Stimulated activated CD8-positive, alpha-beta memory T cell treated with anti-CD3 and anti-CD28 coated beads, Interleukin-12 subunit alpha, Interleukin-12 subunit beta, amount 100 ng/mL, for 24 hours (primary cell): ENCODE data around the gene ROR2.

ENCODE experiments used
- DNase-seq: peaks from one replicate; pipeline ENCODE4 v3.0.0-alpha.2; 2020; ENCODE audit errors: extremely low read depth

The ROR2 gene

DNA sequence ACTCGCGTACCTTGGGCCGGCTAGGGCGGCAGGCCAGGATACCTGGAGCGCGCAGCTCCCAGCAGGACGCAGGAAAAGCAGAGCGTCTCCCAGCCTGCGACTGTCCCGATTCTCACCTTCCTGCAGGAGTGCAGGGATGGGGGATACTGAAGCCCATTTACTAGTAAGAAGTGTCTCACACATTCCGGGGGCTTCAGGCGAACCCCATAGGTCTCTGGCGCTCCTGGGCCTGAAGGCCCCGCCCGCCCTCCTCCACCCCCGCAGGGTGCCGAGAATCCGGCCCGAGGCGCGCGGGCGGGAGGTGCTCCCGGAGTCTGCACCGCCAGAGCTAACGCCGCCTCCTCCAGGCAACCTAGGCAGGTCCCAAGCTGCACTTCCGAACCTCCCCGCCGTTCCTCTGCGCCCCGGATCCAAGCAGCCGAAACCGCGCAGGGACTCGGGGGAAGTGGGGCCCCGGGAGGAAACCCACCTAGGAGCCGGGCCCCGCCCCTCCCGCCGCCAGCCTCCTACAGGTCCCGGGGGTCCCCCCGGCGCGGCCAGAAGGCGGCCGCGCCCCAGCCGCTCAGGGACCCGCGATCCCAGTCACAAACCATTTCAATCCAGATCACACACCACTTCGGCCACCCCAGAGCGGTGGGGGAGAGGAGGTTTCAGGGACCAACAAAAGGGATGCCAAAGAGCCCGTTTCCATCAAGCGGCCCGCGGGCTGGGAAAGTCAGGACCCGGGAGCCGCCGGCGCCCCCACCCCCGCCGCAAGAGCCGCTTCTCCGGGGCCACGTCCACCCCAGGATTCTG is 1.2 kb downstream of the ROR2 start:
- DNase-seq = no peak

DNA sequence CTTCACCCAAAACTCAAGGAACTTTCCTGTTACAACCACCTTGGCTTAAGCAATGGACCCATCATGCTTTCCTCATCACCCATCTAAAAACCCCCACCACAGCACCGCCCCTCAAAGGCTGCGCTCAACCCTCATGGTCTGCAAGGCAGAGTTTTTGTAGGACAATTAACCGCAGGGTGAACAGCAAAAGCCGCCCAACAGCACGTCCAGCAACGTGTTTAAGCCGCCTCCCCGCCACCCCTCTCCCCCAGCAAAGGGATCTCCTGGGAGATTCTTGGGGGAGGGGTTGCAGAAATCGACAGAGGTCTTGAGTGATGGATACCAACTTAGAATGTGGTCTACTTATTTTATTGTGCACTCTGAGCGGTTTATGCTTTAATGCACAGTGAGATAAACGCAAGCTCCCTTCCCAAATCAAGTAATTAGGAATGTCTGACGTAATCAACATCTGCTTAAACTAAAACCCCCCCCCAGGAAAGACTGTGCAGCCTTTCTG is 1.9 kb downstream of the ROR2 start:
- no peak for DNase-seq

DNA sequence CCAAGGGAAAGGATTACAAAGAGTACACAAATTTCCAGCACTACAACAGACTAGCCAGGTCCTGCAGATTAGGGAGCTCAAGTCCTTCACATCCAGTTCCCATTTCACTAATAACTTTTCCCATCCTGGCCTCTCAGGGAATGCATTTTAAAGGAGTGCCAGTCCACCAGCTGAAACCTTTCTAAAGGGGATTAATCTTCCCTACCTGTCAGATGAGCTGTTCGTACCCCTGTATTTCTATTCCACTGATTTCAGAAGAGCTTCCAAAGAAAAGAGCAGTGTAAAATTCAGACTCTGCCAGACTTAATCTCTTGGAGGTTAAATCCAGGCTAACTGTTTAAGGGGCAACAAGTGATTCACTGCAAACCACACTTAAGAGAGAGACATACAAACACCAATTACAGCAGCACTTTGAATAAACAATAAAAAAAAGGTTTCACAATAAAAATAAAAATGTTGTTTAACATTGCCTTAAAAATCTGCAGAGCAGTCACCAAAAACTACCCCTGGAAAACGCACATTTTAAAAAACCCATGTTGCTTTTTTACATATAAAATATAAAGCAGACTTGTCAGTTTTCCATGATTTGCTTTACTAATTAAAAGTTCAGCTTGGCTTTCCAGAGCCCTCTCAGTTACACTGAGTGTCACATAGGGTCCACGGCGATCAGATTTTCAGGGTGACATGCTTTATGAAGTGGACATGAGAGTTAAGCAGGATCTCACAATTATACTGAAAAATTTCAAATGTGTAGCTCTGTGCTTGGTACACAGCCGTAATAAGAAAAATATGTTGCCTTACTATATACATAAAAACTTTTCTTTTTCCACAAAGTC is 3.2 kb downstream of the ROR2 start:
- DNase-seq = no peak

DNA sequence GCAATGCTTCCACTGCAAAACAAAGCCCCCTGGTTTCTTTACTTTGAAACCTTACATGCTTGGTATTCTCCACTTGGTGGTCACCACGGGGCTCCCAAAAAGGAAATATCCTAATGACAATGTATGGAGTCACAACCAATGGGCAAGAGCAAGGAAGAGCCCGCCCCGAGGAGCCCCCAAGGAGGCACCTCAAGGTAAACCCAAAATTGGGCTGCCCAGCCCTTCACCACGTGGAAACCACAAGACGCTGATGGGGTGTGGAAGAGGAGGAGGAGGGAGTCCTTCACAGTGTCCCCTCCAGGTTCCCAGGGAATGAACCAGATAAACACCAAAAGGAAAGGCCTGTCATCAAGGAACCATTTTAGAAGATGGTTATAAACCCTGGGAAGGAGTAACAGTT is 3.8 kb downstream of the ROR2 start:
- no peak for DNase-seq

DNA sequence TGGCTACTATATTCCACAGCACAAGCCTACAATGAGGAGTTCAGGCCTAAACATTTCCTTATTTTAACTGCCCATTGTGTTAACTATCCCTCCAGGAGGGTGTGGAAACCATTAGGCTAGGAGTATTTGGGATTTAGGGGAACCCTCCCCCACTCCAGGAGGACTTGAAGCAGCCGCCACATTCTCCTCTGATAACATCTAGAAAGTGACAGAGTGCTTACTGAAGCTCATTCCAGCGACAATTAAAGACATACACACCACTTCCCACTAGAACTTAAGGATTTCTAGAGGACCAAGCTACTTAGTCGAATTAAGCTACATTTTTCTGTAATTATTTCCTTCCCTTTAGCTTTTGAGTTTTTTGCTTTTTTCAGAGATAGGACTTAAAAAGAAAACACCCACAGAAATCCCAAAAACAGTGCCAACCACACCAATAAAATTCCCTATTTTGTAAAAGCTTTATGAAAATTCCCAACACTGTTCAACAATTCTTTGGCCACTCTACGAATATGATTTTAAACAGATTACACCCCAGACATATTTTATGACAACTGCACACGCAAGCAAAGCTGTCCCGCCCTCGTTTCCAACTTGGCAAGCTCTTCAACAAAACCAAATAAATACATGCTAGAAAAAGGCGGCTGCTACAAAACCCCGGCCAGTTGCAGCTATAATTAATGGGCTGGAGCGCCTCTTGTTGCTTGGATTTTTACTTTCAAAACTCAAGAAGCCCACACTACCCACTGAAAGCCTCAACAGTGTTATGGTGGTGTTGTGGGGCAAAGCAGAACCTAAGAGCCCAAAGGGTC is 4.5 kb downstream of the ROR2 start:
- DNase-seq = no peak

DNA sequence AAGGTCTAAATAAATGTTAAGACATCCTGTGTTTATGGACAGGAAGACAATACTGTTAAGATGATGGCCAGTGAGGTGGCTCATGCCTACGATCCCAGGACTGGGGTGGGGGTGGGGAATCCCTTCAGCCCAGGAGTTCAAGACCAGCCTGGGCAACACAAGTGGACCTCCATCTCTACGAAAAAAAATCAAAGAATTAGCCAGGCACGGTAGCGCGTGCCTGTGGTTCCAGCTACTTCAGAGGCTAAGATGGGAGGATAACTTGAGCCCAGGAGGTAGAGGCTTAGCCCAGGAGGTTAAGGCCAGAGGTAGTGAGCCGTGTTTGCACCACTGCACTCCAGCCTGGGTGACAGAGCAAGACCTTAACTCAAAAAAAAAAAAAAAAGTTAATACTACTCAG is 5.3 kb downstream of the ROR2 start:
- DNase-seq = no peak

DNA sequence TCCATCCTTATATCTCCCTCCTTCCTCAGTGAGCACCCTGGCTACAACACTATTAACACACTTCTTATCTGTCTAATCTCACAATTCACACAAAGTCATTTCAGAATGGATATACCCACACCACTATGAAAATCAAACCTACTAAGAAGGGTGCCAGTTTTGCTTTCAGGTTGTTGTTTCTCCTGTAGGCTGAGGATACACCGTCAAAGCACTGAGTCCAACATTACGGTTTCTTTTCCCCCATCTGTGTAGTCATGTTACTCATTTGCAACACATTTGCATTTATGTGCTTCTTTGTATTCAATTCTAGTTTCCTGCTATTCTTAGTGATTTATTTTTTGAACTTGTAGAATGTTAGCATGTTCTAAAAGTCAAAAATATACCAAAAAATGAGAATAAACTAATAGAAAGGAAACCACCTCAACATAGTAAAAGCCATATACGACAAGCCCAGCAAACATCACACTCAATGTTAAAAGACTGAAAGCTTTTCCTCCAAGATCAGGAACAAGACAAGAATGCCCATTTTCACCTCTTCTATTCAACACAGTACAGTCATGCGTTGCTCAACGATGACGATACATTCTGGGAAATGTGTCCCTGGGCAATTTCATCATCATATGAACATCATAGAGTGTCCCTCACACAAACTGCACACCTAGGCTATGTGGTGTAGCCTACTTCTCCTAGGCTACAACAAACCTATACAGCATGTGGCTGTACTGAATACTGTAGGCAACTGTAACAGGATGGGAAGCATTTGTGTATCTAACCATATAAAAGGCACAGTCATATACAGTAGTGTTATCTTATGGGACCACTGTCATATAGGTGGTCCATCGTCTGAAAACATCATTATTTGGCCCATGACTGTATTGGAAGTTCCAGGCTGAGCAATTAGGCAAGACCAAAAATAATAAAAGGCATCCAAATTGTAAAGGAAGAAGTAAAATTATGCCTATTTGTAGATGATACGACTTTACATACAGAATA is 6.3 kb downstream of the ROR2 start:
- no peak for DNase-seq

DNA sequence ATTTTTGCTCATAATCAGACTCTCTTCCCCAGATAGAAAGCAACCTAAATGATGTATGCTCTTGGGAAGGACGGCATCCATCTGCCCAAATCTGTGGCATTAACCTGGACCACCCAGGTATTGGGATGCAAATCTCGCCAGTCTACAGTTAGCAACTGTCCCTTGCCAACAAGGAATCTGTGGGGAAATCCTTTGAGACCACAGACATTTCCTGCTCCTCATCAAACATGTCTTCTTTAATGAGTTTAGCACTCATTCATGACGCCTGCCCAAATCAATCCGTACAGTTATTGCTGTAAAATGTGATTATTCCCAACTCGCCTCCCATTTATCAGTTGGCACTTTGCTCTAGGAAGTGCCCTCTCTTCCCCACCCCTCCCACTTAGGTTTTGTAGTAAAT is 7.8 kb downstream of the ROR2 start:
- no peak for DNase-seq

DNA sequence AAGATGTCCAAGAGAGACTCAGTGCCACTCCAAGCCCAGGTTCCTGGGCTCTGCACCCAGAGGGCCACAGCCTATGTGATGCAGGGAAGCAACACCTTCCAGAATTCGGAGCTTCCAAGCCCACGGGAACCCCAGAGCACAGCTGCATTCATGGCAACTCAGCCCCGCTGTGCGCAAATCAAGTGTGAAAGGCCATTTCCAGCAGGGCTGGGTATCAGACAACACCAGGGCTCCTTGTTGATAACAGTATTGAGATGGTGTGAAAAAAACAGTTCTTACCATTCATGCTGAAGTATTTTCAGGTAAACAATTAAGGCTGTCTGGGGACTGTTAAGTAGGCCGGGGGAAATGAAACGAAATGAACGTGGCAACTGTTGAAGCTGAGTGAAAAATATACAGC is 10.1 kb downstream of the ROR2 start:
- DNase-seq = no peak

DNA sequence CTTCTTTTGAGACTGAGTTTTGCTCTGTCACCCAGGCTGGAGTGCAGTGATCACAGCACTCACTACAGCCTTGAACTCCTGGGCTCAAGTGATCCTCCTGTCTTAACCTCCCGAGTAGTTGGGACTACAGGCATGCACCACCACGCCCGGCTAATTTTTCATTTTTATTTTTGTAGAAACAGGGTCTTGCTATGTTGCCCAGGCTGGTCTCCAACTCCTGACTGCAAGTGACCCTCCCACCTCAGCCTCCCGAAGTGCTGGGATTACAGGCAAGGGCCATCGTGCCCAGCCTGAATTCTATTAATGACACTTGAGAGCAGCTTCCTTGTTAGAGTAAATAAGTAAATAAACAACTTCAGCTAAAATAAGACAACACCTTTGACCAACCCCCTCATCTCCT is 12.3 kb downstream of the ROR2 start:
- no peak for DNase-seq

DNA sequence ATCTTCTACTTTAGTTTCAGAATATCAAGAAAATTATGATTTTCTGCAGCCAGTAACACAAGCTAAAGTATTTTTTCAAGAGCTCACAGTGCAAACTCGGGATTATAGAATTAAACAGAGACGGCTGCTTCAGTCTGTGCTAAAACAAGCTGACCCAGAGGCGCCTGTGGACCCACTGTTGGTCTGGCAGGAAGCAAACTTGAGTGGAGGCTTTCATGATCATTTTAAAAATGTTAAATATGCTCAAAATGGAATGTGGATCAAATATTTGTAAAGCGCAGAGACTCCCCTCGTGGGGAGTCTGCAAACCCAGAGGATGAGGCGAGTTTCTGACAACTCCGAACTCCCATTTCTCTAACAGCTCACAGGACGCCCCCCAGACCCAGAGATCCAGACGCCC is 13.0 kb downstream of the ROR2 start:
- no peak for DNase-seq

DNA sequence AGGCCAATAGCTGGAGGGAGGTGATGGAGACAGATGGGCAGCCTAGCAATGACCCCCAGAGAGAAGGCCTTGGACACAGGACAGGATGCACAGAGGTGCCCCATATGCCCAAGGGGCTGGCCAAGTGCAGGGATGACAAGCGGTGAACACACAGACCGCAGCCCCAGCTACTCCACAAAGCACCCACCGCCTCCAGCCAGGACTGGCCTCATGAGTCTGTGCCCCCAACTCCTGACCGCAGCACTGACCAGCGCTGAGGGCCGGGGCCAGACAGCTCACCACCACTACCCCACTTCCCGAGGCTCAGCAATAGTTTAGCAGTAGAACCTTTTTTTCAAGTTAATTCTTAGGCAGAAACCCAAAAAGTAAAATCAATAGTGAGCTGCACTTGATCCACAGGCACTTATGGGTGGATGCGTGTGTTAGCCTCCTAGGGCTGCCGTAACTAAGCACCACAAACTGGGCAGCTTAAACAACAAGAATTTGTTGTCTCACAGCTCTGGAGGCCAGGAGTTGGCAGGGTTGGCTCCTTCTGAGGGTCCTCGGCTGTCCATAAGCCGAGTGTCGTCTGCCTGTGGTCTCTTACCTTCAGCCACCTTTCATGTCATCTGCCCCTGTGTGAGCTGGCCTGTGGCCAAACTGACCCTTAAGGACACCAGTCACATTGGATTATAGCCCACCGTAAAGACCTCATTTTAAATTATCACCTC is 14.1 kb downstream of the ROR2 start:
- no peak for DNase-seq

DNA sequence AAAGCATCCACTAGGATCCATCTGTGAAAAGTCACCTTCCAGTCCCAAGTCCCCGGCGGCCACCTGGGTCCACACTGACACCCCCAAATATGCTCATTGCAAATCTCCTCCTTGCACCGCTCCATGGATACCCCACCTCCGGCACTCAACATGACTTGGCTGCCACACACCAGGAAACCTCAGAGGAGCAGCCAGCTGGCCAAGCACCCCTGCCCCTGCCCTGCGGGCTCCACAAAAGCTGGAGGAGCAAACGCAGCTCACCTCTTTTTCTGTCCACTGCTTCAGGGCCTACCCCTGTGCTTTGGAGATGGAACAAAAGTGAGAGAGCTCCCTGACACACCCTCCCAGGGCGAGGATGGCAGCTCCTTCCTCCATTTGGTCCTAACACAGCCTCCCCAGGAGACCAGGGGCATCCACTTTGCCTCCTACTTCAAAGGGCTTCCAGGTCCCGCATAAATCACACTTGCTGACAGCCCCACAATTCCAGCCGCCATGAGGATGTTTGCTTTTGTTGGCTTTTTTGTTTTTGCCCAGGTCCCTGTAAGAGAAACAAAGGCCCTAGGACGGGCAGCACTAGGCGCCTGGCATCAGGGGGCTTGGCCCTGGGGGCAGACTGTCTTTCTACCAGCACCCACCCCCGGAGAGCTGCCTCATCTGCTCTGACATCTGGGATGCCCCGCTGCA is 14.8 kb downstream of the ROR2 start:
- no peak for DNase-seq

DNA sequence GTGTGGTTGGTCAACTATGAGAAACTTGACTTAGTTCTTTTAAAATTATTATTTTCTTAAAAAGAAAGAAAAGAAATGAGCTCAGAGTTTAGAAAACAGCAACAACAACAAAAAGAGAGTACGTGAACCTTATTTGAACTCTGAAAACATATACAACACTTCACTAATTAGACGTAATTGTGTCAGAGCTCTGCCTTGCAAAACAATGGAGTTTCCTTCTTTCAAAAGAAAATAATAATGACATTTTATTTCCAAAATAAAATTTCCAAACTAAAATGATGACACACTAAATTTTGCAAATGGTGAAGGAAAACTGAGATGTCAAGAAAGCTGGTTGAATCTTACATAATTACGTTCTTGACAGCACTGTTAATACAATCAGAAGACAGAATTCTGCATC is 15.4 kb downstream of the ROR2 start:
- no peak for DNase-seq

DNA sequence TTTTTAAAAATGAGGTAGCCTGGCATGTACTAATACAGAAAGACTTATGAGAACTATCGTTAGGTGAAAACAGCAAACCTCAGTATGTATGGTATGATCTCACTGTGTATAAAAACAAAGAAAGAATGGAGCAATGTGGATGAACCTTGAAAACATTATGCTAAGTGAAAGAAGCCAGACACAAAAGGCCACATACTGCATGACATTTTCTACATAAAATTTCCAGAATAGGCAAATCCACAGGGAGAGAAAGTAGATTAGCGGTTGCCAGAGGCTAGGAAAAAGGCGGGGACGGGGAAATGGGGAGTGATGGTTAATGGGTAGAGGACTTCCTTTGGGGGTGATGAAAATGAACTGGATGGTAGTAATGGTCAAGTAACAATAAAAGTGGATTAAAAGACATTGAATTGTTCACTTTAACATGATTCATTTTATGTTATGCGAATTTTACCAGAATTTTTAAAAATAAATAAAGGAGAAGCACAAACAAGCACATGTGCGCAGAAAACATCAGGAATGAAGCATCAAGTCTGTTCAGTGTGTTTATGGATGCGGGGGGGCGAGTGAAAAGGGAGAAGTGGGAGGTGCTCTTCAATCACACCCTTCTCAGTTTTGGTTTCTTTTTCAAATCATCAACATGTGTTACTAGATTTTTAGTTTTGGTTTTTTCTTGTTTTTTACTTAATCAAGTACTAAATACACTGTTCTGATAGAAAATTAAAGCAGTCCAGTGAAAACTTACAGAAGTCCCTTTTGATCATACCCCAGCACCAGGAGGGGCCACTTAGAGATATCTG is 16.3 kb downstream of the ROR2 start:
- DNase-seq = no peak

DNA sequence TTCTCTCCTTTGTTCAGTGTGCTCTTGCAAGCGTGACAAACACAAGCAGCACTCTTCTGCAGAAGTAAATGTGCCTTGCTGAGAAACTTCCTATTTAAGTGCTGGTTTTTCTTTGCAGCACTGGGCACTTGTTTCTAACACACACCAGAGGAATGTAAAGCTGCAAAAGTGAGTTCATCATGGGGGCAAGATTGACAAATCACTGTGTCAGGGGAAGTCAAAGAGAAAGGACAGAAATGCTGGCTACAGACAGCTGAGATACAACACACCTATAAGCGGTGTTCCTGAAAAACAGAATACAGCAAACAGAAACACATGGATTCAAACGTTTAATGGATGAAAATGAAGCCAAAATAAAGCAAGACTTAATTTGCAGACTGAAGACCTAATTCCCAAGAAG is 19.6 kb downstream of the ROR2 start:
- DNase-seq = no peak

DNA sequence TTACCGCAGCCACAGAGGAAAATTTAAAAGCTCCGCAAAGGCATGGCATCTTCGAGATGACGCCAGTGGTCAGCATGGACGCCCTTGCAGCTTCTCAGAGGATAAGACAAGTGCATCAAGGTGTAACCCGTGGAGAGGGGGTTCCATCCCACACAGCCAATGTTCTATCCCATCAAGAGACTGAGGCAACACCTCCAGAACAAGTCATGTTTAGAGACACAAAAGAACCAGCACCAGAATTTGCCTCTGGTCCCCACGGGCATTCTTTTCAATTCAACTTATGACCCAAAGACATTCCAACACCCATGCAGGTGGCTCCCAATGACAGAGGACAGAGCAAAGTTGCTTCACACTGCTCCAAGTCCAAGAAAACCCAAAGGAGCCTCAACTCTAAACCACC is 20.7 kb downstream of the ROR2 start:
- DNase-seq = no peak

DNA sequence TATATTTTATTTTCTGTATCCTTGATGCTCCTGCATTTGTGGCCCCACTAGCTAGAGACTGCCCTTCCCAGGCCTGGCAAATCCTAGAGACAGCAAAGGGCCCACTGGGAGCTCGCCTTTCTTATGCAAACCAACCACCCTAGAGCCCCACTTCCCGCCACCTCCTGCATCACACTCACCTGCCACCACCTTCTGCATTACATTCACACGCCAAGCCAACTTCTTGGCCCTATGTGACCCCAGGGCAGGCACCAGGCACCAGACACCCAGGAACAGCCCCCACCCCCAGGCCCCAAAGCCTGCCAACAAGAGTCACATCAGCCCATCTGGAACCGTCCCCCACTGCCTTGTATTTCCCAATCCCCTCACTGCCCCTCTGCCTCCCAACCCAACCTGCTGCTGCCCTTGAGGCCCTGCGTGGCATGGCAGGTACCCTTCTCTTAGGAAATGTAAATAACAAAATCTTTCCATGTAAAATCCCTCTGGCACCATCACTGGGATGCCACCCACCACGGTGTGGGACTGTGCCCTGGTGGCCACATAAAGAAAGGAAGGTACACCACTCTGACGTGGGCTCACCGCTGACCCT is 22.0 kb downstream of the ROR2 start:
- DNase-seq = no peak

DNA sequence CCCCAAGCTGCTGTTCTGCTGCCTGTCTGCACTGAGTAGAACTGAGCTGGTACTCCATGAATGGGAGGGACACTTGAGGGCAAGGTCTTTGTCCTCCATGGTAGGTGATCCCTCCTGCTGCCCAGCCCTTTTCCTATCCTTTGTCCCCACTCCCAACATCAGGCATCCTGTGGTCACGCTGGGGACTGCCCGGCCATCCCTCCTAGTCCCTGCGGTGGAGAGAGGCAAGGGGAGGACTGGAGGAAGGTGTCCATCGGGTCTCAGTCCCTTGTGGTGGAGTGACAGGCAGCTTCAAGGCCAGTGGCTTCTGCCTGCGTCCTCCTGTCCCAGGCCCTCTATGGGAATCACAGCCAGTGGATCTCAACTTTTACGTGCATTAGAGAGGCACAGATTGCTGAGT is 25.9 kb downstream of the ROR2 start:
- no peak for DNase-seq
